Measurements from ENCODE around the gene CHST12. TPM values are rescaled to one million over a fixed set of nuclear protein-coding genes. Genes with fewer than 3 reads are reported as not detected.

CHST12 gene
- total and polyA plus RNA-seq, 2 of the 4 experiments (the other 2 are of a cell fraction): 3.8 to 27.0 TPM

DNA sequence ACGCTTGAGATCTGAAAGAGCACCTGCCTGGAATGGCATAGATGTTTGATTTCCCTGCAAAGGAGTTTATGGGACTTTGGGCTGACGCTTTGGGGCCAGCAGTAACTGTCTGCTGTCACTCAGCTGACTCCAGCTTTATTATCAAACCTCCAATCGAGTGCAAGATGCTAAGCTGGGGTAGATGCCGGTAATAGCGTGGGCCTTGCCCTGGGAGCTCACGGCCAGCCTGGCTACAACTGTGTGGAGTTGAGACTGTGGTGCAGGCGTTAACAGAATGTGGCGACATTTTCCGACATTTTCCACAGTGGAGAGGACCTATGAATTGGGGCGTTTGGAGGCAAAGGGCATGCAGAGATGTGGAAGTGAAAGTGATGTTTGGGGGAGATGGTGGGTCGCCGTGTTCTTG lies 1.3 kb downstream of the CHST12 start:
- Histone ChIP-seq H2BK20ac (ENCODE audit: low read depth, low read length) (no peak overlapping the region), H3K9me1 (ENCODE audit: insufficient read depth, low read length) (peaks cover 8% of the 10 kb centered on the region; the same call in 1 of the 2 replicates), H2AFZ (replicated peaks; ENCODE audit: low read length, poor library complexity) (no peak overlapping the region), H3K36me3 (ENCODE audit: control insufficient read depth, insufficient read depth, low read length) (no peaks in the 10 kb centered on the region), H2BK15ac (ENCODE audit: low read depth, low read length) (no peak overlapping the region), H3K27ac (ENCODE audit: insufficient read depth, low read length) (no peak overlapping the region), H3K4me3 (ENCODE audit: insufficient read depth, low read depth, low read length) (peak overlapping the region; percentile 85), H3K23ac (ENCODE audit: low read depth, low read length) (peak overlapping the region; percentile 52; the same call in 1 of the 2 replicates), H3K9me3 (ENCODE audit: control insufficient read depth, insufficient read depth, low read length) (no peaks in the 10 kb centered on the region), H2BK5ac (ENCODE audit: low read depth, low read length, poor library complexity, severe bottlenecking) (no peak overlapping the region), H3K4ac (ENCODE audit: low read depth, low read length) (no peak overlapping the region), H4K5ac (ENCODE audit: low read depth, low read length) (no peak overlapping the region), H2AK9ac (replicated peaks; ENCODE audit: low read depth, low read length, poor library complexity) (peak overlapping the region; percentile 1), H2AK5ac (ENCODE audit: low read depth, low read length) (no peak overlapping the region; the same call in 1 of the 2 replicates), H3K56ac (ENCODE audit: extremely low read depth, insufficient read depth, low read length) (no peak overlapping the region), H3K18ac (ENCODE audit: low read depth, low read length) (no peak overlapping the region), H3K79me1 (ENCODE audit: low read depth in 1 of 2, low read length in 2 of 2) (peaks cover 15 to 45% of the 10 kb centered on the region in 2 experiments), H4K8ac (ENCODE audit: low read depth in 2 of 2, low read length in 2 of 2) (no peak overlapping the region), H2BK120ac (ENCODE audit: low read depth, low read length) (no peak overlapping the region), H3K14ac (replicated peaks; ENCODE audit: low read depth, low read length) (no peak overlapping the region), H4K91ac (ENCODE audit: insufficient read depth, low read depth, low read length) (no peak overlapping the region), H3K27me3 (ENCODE audit: control insufficient read depth, insufficient read depth, low read length) (no peaks in the 10 kb centered on the region), H3K4me2 (ENCODE audit: low read depth, low read length) (peak overlapping the region; percentile 78), H3K9ac (ENCODE audit: low read depth, low read length) (peak overlapping the region; percentile 68), H4K20me1 (ENCODE audit: insufficient read depth, low read length) (peaks cover 17% of the 10 kb centered on the region), H3K4me1 (ENCODE audit: control insufficient read depth, insufficient read depth, low read length) (peaks cover 7% of the 10 kb centered on the region)
- no TSS peak for BruUV-seq (replicated peaks)
- DNase-seq (no peak), ATAC-seq (ENCODE audit: low read depth) (no peak)
- in situ Hi-C loops (cut with MboI; ENCODE audit: low sequenced_read_pairs) (no loop called here), dilution Hi-C loops (cut with HindIII; ENCODE audit: low sequenced_read_pairs, unreplicated experiment) (no loop called here), intact Hi-C loops (cut with micrococcal nuclease) (loop anchor here (1.0 to 10.0 kb wide), 3 partner anchors 8 to 66 kb away; no protein-coding TSS in a partner anchor)
- 78% methylated on average over 6 of the region's 12 CpGs; no CpG with 5 or more reads in 1 of the 2 experiments for WGBS, 2 experiments (ENCODE audit: extremely low coverage in 2 of 2, insufficient read length in 1 of 2)
- POLR2A ChIA-PET (ENCODE audit: unreplicated experiment): no interaction called here
- CTCF ChIA-PET: no interaction called here
- TF ChIP-seq RFX5 (IDR thresholded peaks at IDR 0.05; ENCODE audit: low read depth, low read length) (no peak), BHLHE40 (IDR thresholded peaks at IDR 0.05; ENCODE audit: low read depth, low read length) (no peak), CHD1 (IDR thresholded peaks at IDR 0.05; ENCODE audit: low read depth, low read length) (no peak), MXI1 (IDR thresholded peaks at IDR 0.05; ENCODE audit: borderline replicate concordance, low read depth, low read length) (no peak), FOS (IDR thresholded peaks at IDR 0.05; ENCODE audit: low read depth, low read length) (no peak)
- TF ChIP-seq, protein P1, sequence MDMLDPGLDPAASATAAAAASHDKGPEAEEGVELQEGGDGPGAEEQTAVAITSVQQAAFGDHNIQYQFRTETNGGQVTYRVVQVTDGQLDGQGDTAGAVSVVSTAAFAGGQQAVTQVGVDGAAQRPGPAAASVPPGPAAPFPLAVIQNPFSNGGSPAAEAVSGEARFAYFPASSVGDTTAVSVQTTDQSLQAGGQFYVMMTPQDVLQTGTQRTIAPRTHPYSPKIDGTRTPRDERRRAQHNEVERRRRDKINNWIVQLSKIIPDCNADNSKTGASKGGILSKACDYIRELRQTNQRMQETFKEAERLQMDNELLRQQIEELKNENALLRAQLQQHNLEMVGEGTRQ (IDR thresholded peaks at IDR 0.05; ENCODE audit: low read depth, low read length): no peak

Data from IMR-90 (cell line).